Duodenal mucosa (tissue), 2 donors: ENCODE measurements around the gene MPZL3.
A peak's percentile ranks its signal among the peaks of the same experiment; 100 is the strongest.
"Not testable (repeated sequence)": the region's sequence is repeated elsewhere in the genome, so short reads cannot be mapped to it uniquely, and the experiment has no call there.

ENCODE experiments used
- H3K27ac ChIP-seq: one replicate; pipeline ENCODE4 v1.7.0; 2013; ENCODE audit warnings: low read depth, low read length
- H3K27me3 ChIP-seq, 2 donors: one replicate each; pipeline ENCODE4 v1.7.0; 2013; ENCODE audit warnings: low read length in 2 of 2, control low read depth in 1 of 2; ENCODE audit not compliant: insufficient read depth in 2 of 2, control insufficient read depth in 1 of 2
- H3K36me3 ChIP-seq, 2 donors: one replicate each; pipeline ENCODE4 v1.7.0; 2013; ENCODE audit warnings: low read length in 2 of 2, control low read depth in 1 of 2; ENCODE audit not compliant: insufficient read depth in 2 of 2, control insufficient read depth in 1 of 2
- H3K4me1 ChIP-seq, 2 donors: one replicate each; pipeline ENCODE4 v1.7.0; 2013; ENCODE audit warnings: low read length in 2 of 2, control low read depth in 1 of 2; ENCODE audit not compliant: insufficient read depth in 2 of 2, control insufficient read depth in 1 of 2
- H3K4me3 ChIP-seq, 2 donors: one replicate each; pipeline ENCODE4 v1.7.0; 2013; ENCODE audit warnings: low read length in 2 of 2, low read depth in 1 of 2
- H3K9ac ChIP-seq, 2 donors: one replicate each; pipeline ENCODE4 v1.7.0; 2013; ENCODE audit warnings: low read length in 2 of 2, low read depth in 1 of 2
- H3K9me3 ChIP-seq, 2 donors: one replicate each; pipeline ENCODE4 v1.7.0; 2013; ENCODE audit warnings: low read length in 2 of 2, control low read depth in 1 of 2; ENCODE audit not compliant: control insufficient read depth in 1 of 2

MPZL3 gene

GRCh38 chr11:118194835-118195627 lies 57.1 kb downstream of the MPZL3 start:
- Histone ChIP-seq H3K9me3 (no peaks in the 10 kb centered on the region), H3K4me1 (peaks cover 18 to 24% of the 10 kb centered on the region in 2 donors), H3K27ac (no peak overlapping the region), H3K9ac (peak overlapping the region in 1 of 2 donors; percentile 21), H3K36me3 (no peaks in the 10 kb centered on the region), H3K4me3 (no peak overlapping the region), H3K27me3 (no peaks in the 10 kb centered on the region)

DNA sequence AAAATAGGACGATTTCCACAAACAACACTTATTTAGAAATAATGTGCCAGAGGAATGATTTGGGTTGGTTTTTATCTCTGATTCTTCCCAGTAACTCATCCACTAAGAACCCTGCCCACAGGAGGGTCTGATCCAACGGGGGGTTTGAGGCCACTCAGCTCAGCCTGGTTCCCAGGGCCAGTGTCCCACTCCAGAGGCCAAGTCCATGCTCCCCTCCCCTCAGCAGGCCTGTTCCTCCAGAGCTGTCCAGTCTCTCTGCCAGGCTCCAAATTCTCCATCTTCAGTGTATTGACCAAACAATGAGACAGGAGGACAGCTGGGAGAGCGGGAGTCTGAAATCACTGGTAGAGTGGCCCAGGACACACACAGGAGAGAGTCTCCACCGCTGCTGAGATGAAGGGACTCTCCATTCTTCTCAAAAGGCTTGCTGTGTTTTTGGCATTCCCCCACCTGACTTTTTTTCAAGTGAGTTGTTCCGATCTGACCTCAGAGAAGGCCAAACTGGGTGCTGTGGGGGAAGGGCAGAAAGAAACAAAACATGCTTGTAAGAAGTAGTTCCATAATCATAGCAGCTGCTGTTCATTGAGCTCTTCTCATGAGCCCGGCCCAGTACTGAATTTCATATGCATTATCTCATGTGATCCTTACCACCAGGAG lies 58.1 kb downstream of the MPZL3 start:
- Histone ChIP-seq H3K9ac (no peak overlapping the region), H3K9me3 (no peaks in the 10 kb centered on the region), H3K36me3 (no peaks in the 10 kb centered on the region), H3K4me3 (no peak overlapping the region), H3K27ac (no peak overlapping the region), H3K27me3 (no peaks in the 10 kb centered on the region), H3K4me1 (peaks cover 18 to 24% of the 10 kb centered on the region in 2 donors)

GRCh38 chr11:118192817-118193216 lies 59.3 kb downstream of the MPZL3 start:
- H3K4me3 ChIP-seq, H3K27ac ChIP-seq, H3K36me3 ChIP-seq, H3K27me3 ChIP-seq, H3K9ac ChIP-seq, H3K9me3 ChIP-seq: not testable (repeated sequence)
- H3K4me1 ChIP-seq = peaks cover 11 to 14% of the 10 kb centered on the region in 2 donors

- peaks cover 11 to 15% of the 10 kb centered on the region in 2 donors for H3K4me1 ChIP-seq
- H3K4me3 ChIP-seq, H3K27ac ChIP-seq, H3K9me3 ChIP-seq, H3K36me3 ChIP-seq, H3K9ac ChIP-seq, H3K27me3 ChIP-seq: not testable (repeated sequence)
Measured at GRCh38 chr11:118190942-118191506, 61.1 kb downstream of the MPZL3 start.

GRCh38 chr11:118186346-118187107 lies 65.6 kb downstream of the MPZL3 start:
- Histone ChIP-seq H3K36me3 (no peaks in the 10 kb centered on the region), H3K27ac (no peak overlapping the region), H3K9ac (no peak overlapping the region), H3K27me3 (peaks cover 0 to 3% of the 10 kb centered on the region in 2 donors), H3K9me3 (no peaks in the 10 kb centered on the region), H3K4me1 (peaks cover 0 to 3% of the 10 kb centered on the region in 2 donors), H3K4me3 (no peak overlapping the region)

DNA sequence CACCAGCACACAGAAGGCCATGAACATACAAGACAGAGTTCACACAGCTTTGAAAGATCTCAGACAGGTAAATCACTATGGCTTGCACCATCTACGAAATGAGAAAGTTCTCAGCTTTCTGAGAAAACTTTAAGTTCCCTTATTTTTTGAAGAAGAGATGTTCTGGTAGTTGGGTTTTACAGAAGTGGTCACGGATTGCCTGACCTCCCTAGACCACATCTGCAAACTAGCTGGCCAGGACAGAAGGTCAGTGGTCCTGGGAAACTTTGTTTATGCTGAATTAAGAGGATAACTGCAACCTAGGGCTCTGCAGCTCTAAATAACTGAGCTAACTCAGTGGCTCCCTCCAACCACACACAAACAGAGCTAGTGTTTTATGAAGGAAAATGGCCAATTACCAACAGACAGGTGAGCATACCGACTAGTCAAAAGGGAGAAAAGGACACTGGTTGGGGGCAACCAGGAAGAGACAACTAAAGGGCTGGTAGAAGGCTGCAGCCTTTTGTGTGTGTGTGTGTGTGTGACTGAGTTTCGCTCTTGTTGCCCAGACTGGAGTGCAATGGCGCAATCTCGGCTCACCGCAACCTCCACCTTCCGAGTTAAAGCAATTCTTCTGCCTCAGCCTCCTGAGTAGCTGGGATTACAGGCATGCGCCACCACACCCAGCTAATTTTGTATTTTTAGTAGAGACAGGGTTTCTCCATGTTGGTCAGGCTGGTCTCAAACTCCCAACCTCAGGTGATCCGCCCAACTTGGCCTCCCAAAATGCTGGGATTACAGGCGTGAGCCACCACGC lies 67.2 kb downstream of the MPZL3 start:
- Histone ChIP-seq H3K36me3 (no peaks in the 10 kb centered on the region), H3K9ac (no peak overlapping the region), H3K4me1 (peaks cover 0 to 3% of the 10 kb centered on the region in 2 donors), H3K4me3 (no peak overlapping the region), H3K27me3 (peaks cover 0 to 3% of the 10 kb centered on the region in 2 donors), H3K9me3 (no peaks in the 10 kb centered on the region), H3K27ac (no peak overlapping the region)

DNA sequence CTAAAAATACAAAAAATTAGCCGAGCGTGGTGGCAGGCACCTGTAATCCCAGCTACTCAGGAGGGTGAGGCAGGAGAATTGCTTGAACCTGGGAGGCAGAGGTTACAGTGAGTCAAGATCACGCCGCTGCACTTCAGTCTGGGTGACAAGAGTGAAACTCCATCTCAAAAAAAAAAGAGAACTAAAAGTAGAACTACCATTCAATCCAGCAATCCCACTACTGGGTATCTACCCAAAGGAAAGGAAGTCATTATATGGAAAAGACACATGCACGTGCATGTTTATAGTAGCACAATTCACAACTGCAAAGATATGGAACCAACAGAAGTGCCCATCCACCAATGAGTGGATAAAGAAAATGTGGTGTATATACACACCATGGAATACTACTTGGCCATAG lies 68.5 kb downstream of the MPZL3 start:
- H3K27ac ChIP-seq, H3K9ac ChIP-seq, H3K4me3 ChIP-seq, H3K9me3 ChIP-seq, H3K4me1 ChIP-seq, H3K27me3 ChIP-seq, H3K36me3 ChIP-seq: not testable (repeated sequence)

DNA sequence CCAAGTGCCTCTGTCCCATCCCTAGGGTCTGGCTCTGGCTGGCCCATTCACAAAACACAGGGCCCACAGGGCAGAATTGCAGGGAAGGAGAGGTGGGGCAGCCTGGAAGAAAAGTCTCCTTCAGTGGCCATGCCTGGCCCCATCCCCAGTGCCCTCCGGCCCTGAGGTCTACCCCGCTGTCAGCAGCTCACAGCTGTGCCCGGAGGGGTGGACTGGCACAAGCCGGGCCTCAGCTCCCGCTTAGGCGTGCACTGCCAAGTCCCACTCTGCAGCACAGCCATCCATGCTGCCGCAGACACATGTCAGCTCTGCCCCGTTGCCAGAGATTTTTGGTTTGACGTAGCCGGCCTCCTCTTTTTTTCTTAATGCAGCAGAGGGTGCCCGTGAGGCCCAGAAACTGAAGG lies 71.9 kb downstream of the MPZL3 start:
- no peak overlapping the region for H3K27ac ChIP-seq
- H3K9ac ChIP-seq = no peak overlapping the region
- no peak overlapping the region for H3K4me3 ChIP-seq

DNA sequence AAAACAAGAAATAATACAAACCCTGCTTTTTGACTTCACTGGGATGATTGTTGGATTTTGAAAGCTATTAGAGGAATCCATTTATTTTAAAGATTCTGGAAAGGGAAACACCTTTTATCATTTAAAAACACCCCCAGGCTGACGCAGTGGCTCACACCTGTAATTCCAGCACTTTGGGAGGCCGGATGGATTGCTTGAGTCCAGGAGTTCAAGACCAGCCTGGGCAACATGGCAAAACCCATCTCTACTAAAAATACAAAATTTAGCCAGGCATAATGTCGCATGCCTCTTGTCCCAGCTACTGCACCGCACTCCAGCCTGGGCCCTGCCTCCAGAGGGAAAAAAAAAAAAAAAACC lies 75.4 kb downstream of the MPZL3 start:
- H3K4me1 ChIP-seq = peaks cover 5 to 12% of the 10 kb centered on the region in 2 donors
- H3K27ac ChIP-seq = no peak overlapping the region
- no peak overlapping the region for H3K4me3 ChIP-seq

More for the DNA sequence above, 71.9 kb downstream of the MPZL3 start:
- H3K9me3 ChIP-seq = no peaks in the 10 kb centered on the region
- H3K27me3 ChIP-seq = peaks cover 0 to 12% of the 10 kb centered on the region in 2 donors
- peaks cover 5 to 7% of the 10 kb centered on the region in 2 donors for H3K4me1 ChIP-seq
- H3K36me3 ChIP-seq = no peaks in the 10 kb centered on the region

More for the DNA sequence above, 75.4 kb downstream of the MPZL3 start:
- H3K9me3 ChIP-seq = no peaks in the 10 kb centered on the region
- peaks cover 5 to 12% of the 10 kb centered on the region in 2 donors for H3K27me3 ChIP-seq
- no peak overlapping the region for H3K9ac ChIP-seq
- H3K36me3 ChIP-seq = no peaks in the 10 kb centered on the region
